ENCODE data around the gene CACUL1.

DNA sequence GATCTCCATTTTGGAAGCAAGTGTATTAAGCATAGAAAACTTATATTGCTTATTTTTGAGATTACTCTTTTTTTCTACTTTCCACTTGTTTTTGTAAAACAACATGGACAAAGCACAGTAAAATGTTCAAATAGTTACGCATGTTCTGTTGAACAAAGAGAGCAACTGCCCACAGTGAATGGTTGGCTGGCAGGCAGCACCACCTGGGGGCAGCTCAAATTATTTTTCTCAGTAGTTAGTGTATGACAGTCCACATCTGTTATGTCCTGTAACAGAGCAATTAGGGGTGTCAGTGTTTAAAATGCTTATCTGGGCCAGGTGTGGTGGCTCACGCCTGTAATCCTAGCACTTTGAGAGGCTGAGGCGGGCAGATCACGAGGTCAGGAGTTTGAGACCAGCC lies 46.1 kb upstream of the CACUL1 start:
- TF ChIP-seq NBN (conservative IDR thresholded peaks at IDR 0.05) (no peak), RAD21 (CRISPR knock-in tag; IDR thresholded peaks at IDR 0.05) (peak; percentile 45; the same call in 1 of the 2 replicates), HDAC1 (CRISPR knock-in tag; IDR thresholded peaks at IDR 0.05) (no peak), ZNF274 (CRISPR knock-in tag; IDR thresholded peaks at IDR 0.05) (no peak)
- TF ChIP-seq, protein P1, sequence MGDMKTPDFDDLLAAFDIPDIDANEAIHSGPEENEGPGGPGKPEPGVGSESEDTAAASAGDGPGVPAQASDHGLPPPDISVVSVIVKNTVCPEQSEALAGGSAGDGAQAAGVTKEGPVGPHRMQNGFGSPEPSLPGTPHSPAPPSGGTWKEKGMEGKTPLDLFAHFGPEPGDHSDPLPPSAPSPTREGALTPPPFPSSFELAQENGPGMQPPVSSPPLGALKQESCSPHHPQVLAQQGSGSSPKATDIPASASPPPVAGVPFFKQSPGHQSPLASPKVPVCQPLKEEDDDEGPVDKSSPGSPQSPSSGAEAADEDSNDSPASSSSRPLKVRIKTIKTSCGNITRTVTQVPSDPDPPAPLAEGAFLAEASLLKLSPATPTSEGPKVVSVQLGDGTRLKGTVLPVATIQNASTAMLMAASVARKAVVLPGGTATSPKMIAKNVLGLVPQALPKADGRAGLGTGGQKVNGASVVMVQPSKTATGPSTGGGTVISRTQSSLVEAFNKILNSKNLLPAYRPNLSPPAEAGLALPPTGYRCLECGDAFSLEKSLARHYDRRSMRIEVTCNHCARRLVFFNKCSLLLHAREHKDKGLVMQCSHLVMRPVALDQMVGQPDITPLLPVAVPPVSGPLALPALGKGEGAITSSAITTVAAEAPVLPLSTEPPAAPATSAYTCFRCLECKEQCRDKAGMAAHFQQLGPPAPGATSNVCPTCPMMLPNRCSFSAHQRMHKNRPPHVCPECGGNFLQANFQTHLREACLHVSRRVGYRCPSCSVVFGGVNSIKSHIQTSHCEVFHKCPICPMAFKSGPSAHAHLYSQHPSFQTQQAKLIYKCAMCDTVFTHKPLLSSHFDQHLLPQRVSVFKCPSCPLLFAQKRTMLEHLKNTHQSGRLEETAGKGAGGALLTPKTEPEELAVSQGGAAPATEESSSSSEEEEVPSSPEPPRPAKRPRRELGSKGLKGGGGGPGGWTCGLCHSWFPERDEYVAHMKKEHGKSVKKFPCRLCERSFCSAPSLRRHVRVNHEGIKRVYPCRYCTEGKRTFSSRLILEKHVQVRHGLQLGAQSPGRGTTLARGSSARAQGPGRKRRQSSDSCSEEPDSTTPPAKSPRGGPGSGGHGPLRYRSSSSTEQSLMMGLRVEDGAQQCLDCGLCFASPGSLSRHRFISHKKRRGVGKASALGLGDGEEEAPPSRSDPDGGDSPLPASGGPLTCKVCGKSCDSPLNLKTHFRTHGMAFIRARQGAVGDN (CRISPR knock-in tag; IDR thresholded peaks at IDR 0.05) = no peak

All from HepG2 (cell line).